GM12874 (cell line): ENCODE measurements around the gene FAM181A.

Experiments used
- TF ChIP-seq, protein P1 (sequence below): IDR thresholded peaks from 2 replicates; pipeline ENCODE4 v1.5.1; 2011; ENCODE audit warnings: low read depth, mild to moderate bottlenecking, control low read depth, low read length, moderate library complexity; ENCODE audit not compliant: insufficient read depth

Gene FAM181A

DNA sequence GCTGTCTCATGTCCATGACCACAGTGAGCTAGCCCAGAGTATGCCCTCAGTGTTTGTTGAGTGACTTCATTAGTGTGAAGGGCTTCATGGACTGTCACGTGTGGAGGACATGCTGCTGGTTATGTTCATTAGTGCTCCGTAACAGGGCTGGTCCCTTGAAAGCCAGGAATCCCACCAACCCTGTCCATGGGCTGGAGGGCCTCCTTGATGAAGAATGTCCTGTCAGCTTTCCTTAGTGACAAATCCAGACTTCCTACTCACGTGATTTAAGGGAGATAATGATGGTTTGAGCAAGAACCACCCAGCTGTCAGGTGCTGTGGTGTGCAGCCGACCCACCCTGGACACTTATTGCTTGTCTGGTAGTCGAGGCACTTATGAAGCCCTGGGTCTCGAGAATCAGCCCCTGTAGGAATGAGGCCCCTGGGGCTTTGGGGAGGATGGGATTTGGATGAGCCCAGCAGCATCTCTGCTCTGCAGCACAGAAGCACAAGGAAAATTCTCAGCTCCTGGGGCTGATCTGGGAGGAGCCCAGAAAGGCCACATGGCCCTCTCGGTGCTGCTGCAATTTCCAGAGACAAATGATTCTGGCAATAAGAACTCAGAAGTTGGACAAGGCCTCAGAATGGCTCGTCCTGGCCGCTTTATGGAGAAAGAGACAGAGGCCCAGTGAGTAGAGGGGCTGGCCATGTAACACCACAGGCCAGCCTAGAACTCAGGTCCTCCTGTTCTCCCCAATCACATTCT is 37.2 kb upstream of the FAM181A start:
- TF ChIP-seq, protein P1, sequence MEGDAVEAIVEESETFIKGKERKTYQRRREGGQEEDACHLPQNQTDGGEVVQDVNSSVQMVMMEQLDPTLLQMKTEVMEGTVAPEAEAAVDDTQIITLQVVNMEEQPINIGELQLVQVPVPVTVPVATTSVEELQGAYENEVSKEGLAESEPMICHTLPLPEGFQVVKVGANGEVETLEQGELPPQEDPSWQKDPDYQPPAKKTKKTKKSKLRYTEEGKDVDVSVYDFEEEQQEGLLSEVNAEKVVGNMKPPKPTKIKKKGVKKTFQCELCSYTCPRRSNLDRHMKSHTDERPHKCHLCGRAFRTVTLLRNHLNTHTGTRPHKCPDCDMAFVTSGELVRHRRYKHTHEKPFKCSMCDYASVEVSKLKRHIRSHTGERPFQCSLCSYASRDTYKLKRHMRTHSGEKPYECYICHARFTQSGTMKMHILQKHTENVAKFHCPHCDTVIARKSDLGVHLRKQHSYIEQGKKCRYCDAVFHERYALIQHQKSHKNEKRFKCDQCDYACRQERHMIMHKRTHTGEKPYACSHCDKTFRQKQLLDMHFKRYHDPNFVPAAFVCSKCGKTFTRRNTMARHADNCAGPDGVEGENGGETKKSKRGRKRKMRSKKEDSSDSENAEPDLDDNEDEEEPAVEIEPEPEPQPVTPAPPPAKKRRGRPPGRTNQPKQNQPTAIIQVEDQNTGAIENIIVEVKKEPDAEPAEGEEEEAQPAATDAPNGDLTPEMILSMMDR = no peak

DNA sequence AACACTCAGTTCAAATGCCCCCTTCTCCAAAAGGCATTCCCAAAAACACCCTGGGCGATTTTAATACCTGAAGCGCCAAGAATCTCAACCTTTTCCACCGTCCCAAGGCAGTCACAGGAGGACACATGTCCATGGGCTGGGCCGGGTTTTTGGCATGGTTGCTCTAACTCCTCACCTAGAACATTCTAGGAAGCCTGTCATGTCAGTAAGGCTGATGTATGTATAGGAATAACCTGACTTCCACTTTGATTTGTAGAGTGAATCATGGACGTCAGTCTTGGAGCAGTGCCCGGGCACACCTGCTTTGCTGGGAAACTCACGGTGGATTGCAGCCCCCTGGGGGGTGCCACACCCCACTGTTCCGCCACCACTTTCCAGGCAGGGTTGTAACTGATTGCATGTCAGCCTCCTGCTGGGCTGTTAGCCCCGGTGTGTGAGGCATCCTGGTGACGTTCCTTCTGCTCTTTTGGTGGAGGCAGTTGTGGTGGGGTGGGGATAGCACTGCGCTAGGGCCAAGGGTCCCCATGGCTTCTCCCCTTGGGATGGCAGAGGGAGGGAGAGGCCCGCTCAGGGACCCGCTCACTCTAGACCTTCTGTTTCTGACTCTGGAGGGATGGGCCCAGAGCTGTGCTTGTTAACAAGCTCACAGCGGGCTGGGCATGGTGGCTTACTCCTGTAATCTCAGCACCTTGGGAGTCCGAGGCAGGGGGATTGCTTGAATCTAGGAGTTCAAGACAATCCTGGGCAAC is 35.2 kb upstream of the FAM181A start:
- TF ChIP-seq, protein P1 = 0 out of 2 replicates have a peak, but pooled peaks have one; percentile 0

DNA sequence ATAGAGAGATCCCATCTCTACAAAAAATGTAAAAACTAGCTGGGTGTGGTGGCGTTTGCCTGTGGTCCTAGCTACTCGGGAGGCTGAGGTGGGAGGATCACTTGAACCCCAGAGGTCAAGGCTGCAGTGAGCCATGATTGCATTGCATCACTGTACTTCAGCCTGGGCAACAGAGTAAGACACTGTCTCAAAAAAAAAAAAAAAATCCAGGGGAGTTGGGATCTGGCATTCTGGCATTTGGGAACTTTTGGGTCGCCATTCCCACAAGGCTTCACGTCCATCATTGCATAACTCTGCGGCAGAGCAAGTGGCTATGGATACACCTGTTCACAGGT is 34.7 kb upstream of the FAM181A start:
- TF ChIP-seq, protein P1 = no peak

DNA sequence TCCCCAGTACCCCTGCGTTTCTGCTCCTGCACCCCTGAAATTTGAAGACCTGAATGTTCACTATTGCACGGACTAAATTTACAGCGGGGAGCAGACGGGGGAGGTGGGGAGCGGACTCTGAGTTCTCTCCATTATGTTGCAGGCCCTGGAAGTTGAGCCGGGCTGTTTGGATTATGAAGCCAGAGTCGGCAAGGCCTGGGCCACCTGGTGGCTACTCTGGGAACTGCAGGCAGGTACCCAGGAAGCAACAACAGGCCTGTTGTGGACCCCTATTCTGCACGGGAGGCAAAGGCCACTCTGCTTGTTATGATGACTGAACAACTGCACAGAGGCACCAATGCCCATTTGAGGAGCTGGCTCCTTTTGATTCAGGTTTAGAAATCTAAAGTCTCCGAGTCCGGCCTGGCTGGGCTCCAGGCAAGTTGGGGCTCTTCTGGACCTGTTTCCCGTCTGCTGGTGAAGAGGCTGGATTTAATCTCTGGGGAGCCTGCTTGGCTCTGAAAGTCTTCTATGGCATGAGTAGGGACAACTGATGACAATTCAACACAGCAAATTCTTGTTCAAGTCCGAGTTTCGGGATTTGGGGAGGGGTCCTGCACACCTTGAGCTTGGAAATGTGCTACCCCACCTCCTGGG is 34.1 kb upstream of the FAM181A start:
- TF ChIP-seq, protein P1 = peak; percentile 98

DNA sequence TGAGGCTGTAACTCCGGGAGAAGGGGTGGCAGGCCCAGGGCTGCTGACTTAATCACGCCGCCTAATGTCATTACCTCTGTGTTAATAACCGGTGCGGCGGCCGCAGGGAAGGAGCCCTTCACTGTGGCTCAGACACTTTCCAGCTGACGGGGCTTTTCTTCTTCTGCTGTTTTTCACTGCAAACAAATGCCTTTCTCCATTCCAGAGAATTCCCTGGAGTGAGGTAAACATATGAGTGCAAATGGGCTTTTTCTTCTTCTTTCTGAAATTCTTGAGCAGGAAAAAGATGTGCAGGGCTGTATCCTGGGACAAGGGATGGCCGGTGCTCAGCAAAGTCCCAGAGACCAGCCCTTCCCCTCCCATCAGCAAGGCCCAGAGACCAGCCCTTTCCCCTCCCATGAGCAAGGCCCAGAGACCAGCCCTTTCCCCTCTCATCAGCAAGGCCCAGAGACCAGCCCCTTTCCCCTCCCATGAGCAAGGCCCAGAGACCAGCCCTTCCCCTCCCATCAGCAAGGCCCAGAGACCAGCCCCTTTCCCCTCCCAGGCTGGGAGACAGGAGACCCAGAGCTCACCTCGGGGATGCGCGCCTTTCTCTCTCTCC is 33.4 kb upstream of the FAM181A start:
- TF ChIP-seq, protein P1 = no peak

DNA sequence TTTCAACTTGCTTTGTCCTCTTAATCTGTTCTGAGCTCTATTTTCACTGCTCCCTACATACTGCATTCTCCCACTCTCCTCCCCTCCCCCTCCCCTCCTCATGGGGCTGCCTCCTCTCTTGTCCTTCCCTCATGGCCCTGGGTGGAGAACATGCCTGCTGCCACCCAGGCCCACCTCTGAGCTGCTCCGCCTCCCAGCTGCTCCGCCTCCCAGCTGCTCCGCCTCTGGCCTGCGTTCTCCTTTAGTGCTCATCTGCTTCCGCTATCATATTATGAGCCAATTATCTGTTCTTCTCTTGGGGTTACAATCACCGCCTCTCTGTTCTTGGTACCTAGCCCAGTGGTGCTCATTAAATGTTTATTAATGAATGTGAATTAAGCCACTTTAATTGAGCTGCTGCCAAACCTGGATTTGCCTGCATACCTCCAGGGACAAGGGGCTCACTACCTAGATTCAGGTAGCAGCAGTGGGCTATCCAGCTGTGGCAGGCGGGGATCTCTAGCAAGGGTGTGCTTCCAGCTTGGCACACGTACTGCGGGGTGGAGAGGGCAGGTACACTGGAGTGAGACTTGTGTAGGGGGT is 32.0 kb upstream of the FAM181A start:
- TF ChIP-seq, protein P1 = no peak

DNA sequence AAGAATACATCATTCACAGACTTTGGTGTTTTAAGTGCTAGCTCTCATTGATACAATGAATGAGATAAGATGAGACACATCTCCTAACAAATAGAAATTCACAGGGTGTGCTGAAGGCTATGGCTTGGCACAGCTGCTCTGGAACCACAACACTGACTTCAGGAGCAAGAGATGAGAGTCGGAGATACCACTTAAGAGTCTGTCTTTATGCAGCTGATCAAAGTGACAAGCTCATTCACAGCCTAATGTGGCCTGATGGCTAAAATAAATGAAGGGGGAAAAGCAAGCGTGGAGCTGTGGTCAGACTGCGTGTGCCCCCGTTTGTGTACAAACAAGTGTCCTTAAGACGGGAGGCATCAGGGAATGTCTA is 29.7 kb upstream of the FAM181A start:
- TF ChIP-seq, protein P1 = no peak
